Neural crest cell (in vitro differentiated cells): Measurements from ENCODE around the gene DUSP9. TPM values are rescaled to one million over a fixed set of nuclear protein-coding genes. Genes with fewer than 3 reads are reported as not detected.

ENCODE experiments used
- DNase-seq: peaks from one replicate; pipeline ENCODE4 v3.0.0; 2021; ENCODE audit warnings: low read depth, mixed read lengths, low spot score
- H3K27ac Mint-ChIP-seq: one replicate; pipeline ENCODE4 v1.8.0; 2021; ENCODE audit warnings: mild to moderate bottlenecking, mixed read lengths; ENCODE audit not compliant: unreplicated experiment
- H3K27me3 Mint-ChIP-seq: 2 replicates; pipeline ENCODE4 v1.8.0; 2021; ENCODE audit warnings: low read depth, mild to moderate bottlenecking, mixed read lengths
- H3K36me3 Mint-ChIP-seq: 2 replicates; pipeline ENCODE4 v1.8.0; 2021; ENCODE audit warnings: low read depth, mild to moderate bottlenecking, mixed read lengths
- H3K4me1 Mint-ChIP-seq: 2 replicates; pipeline ENCODE4 v1.8.0; 2021; ENCODE audit warnings: mixed read lengths
- H3K4me3 Mint-ChIP-seq: one replicate; pipeline ENCODE4 v1.8.0; 2021; ENCODE audit warnings: mild to moderate bottlenecking, mixed read lengths
- H3K9me3 Mint-ChIP-seq: 2 replicates; pipeline ENCODE4 v1.8.0; 2021; ENCODE audit warnings: mixed read lengths
- total RNA-seq: library from RNA; stranded (reverse); gene quantifications from 2 replicates; pipeline ENCODE4 v1.2.1, GENCODE V29; 2021
- TF ChIP-seq, protein P1 (sequence below): fragments of 200-600 bp; sonication (generic); conservative IDR thresholded peaks from 2 replicates; pipeline ENCODE4 v1.5.0; 2021; ENCODE audit warnings: antibody characterized with exemption, mild to moderate bottlenecking

Gene DUSP9
- total RNA-seq, 1 donor from 2014 or later: 1.7 TPM

DNA sequence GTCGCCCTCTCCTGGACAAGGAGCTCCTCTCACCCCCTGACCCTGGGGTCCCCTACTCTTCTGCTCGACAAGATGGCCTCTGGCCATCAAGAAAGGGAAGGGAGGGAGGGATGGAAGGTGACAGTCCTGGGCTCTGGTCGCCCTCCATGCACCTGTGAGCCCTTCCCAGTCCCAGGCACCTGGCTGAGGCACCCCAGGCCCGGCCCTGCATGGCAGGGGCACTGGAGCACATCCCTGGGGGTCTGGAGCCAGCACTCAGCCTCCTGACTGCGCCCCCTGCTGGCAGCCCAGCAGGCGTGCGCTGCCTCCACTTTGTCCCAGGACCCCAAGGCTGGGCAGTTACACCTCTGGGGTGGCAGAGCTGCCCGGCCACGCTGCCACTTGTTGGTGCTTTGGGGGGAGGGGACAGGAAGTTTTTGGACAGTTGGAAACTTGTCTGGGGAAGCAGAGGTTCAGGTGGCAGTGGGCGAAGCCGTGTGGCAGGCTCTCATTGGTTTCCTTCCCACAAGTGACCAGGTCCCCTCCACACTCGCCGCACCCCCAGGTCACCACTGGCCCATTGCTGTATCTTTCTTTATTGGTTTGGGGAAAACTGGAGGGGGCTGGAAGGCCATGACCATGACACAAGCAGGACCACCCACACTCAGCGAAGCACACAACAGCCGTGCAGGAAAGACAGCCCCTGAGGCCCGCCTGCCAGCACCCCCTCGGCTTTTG is 22.3 kb downstream of the DUSP9 start:
- H3K4me3 Mint-ChIP-seq: no peak overlapping the region
- peaks cover 52% of the 10 kb centered on the region for H3K27me3 Mint-ChIP-seq
- no peak overlapping the region for H3K27ac Mint-ChIP-seq
- H3K9me3 Mint-ChIP-seq: peaks cover 5% of the 10 kb centered on the region
- no peak for DNase-seq
- H3K36me3 Mint-ChIP-seq: peaks cover 4% of the 10 kb centered on the region
- peaks cover 11% of the 10 kb centered on the region for H3K4me1 Mint-ChIP-seq
- TF ChIP-seq, protein P1, sequence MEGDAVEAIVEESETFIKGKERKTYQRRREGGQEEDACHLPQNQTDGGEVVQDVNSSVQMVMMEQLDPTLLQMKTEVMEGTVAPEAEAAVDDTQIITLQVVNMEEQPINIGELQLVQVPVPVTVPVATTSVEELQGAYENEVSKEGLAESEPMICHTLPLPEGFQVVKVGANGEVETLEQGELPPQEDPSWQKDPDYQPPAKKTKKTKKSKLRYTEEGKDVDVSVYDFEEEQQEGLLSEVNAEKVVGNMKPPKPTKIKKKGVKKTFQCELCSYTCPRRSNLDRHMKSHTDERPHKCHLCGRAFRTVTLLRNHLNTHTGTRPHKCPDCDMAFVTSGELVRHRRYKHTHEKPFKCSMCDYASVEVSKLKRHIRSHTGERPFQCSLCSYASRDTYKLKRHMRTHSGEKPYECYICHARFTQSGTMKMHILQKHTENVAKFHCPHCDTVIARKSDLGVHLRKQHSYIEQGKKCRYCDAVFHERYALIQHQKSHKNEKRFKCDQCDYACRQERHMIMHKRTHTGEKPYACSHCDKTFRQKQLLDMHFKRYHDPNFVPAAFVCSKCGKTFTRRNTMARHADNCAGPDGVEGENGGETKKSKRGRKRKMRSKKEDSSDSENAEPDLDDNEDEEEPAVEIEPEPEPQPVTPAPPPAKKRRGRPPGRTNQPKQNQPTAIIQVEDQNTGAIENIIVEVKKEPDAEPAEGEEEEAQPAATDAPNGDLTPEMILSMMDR: peak; percentile 73

DNA sequence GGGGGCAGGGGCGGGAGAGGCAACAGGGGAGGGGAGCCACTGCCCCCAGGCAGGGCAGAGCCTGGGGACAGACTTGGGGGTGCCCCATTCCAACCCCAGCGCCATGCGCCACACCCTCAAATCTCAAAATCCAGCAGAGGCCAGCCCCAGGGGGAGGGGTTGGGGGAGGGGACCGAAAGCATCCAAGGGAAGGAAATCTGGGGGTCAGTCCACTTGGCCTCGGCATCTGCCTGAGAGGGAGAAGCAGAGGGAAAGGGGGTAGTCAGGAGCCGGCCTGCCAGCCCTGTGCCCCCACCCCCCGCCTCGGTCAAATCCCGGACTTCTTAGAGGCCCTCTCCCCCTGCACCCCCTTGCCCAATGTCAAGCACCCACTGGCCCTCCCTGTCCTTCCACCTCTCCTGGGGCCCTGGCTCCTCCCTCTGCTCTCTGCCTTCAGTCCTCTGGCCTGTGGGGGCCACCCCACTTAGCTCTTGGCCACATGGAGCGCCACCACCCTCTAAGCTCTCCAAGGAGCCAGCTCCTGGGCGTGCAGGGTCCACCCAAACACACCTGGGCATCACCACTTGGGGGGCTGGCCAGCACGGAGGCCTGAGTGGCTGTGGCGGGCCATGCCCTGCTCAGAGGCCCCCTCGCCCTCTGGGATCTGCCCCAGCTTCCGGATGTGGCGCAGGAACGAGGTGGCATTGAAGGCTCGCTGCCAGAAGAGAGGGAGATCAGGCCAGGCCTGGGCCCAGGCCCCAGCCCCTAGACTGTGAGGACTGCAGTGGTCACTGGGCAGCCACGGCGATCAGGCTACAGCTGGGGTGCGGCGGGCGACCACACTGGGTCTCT is 23.1 kb downstream of the DUSP9 start:
- Mint-ChIP-seq H3K27ac (no peak overlapping the region), H3K9me3 (peaks cover 5% of the 10 kb centered on the region), H3K4me1 (peaks cover 14% of the 10 kb centered on the region), H3K27me3 (peaks cover 52% of the 10 kb centered on the region), H3K36me3 (peaks cover 4% of the 10 kb centered on the region), H3K4me3 (no peak overlapping the region)
- no peak for DNase-seq
- TF ChIP-seq, protein P1: no peak

DNA sequence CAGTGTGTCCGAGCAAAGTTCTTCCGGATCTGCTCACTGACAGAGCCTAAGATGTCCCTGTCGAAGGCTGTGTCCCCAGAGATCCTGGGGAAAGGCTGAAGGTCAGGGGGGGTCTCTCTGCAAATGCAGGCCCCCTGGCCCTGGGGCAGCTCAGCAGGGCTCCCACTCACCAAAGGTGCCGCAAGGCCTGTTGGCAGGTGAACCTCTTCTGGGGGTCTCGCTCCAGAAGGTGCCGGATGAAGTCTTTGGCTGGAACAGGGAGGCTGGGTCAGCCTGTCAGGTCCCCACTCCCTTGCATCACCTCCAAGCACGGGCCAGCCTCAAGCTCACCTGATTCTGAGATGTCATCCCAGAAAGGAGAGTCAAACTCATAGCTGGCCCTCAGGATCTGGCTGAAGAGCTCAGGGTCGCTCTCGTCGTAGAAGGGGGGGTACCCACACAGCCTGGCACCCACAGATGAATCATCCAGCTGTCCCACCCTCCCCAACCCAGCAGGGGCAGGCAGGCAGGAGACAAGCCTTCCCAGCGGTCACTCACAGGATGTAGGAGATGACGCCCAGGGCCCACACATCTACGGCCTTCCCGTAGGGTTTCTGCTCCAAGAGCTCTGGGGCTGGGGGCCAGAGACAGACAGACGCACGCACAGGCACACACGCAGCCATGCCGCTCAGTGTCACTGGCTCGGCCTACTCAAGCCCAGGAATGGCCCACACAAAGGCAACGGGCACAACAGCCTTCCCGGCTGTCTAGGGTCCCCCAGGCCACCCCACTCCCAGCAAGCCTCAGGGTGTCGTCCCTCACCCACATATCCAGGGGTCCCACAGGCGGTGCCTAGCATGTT is 24.0 kb downstream of the DUSP9 start:
- H3K4me1 Mint-ChIP-seq: peaks cover 14% of the 10 kb centered on the region
- no peak for DNase-seq
- peaks cover 4% of the 10 kb centered on the region for H3K36me3 Mint-ChIP-seq
- TF ChIP-seq, protein P1: no peak
- H3K27ac Mint-ChIP-seq: no peak overlapping the region
- peaks cover 47% of the 10 kb centered on the region for H3K27me3 Mint-ChIP-seq
- H3K9me3 Mint-ChIP-seq: peaks cover 5% of the 10 kb centered on the region
- H3K4me3 Mint-ChIP-seq: no peak overlapping the region

DNA sequence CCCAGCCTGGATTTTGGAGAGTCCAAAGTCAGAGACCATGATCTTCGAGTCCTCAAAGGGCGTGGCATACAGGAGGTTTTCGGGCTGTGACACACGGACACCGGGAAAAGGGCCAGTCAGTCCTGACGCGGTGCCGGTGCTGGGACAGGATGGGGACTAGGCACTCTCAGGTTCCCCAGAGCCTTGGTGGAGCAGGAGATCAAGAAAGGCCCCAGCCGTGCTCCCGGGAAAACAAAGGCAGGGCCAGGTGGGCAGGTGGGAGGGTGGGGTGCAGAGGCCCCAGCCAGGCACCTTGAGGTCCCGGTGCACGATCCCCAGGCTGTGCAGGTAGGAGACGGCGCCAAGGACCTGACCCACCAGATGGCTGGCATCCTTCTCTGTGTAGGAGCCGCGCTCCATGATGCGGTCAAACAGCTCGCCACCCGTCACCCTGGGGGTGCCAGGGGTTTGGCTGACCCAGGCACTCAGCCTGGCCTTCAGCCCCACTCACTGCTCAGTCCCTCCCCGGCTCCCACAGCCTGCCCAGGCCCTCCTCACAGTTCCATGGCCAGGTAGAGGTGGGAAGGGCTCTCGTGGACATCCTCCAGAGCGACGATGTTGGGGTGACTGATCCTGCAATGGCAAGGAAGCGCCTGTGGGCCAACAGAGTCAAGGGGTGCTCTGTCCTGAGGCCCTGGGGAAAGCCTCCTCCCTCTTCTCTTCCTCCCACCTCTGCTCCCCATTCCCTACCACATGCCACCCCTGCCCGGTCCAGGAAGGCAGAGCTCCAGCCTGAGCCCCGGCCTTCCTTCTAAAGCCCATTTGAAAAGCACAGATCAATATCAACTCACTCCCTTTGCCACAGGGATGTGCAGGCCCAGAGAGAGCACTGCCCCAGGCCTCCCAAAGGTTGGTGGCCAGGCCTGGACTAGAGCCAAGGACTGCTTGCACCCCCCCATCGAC is 24.9 kb downstream of the DUSP9 start:
- no peak overlapping the region for H3K27ac Mint-ChIP-seq
- H3K4me1 Mint-ChIP-seq: peaks cover 14% of the 10 kb centered on the region
- peaks cover 4% of the 10 kb centered on the region for H3K36me3 Mint-ChIP-seq
- peaks cover 5% of the 10 kb centered on the region for H3K9me3 Mint-ChIP-seq
- H3K4me3 Mint-ChIP-seq: no peak overlapping the region
- peaks cover 40% of the 10 kb centered on the region for H3K27me3 Mint-ChIP-seq
- TF ChIP-seq, protein P1: no peak
- no peak for DNase-seq
